RPMI7951 (cell line): ENCODE data around the gene ADSS2. TPM values are rescaled to one million over a fixed set of nuclear protein-coding genes. Genes with fewer than 3 reads are reported as not detected.
A peak's percentile ranks its signal among the peaks of the same experiment; 100 is the strongest.
"Not testable (repeated sequence)": the region's sequence is repeated elsewhere in the genome, so short reads cannot be mapped to it uniquely, and the experiment has no call there.

ENCODE experiments used
- DNase-seq: peaks from one replicate; pipeline ENCODE4 v3.0.0-alpha.2; 2012; ENCODE audit warnings: low read depth
- total RNA-seq: library from RNA; depleted of rRNA; stranded (reverse); fragments of >200 nt; shearing (Covaris generic); gene quantifications from 2 replicates; pipeline ENCODE4 v1.2.3, GENCODE V29; 2014; rRNA removed

Gene ADSS2
- 40.3 and 40.6 TPM in 2 replicates for total RNA-seq

GRCh38 chr1:244451539-244451950 lies at the start of gene ADSS2:
Gene ADSS2, minus strand, starts transcription at chr1:244451909. Its CDS starts 92 bp downstream, at chr1:244451817.
- DNase-seq = no peak

DNA sequence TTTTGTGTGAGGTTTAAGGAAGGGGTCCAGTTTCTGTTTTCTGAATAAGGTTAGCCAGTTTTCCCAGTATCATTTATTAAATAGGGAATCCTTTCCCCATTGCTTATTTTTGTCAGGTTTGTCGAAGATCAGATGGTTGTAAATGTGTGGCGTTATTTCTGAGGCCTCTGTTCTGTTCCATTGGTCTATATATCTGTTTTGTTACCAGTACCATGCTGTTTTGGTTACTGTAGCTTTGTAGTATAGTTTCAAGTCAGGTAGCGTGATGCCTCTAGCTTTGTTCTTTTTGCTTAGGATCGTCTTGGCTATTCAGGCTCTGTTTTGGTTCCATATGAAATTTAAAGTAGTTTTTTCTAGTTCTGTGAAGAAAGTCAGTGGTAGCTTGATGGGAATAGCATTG lies 48.8 kb upstream of the ADSS2 start:
- not testable (repeated sequence) for DNase-seq

DNA sequence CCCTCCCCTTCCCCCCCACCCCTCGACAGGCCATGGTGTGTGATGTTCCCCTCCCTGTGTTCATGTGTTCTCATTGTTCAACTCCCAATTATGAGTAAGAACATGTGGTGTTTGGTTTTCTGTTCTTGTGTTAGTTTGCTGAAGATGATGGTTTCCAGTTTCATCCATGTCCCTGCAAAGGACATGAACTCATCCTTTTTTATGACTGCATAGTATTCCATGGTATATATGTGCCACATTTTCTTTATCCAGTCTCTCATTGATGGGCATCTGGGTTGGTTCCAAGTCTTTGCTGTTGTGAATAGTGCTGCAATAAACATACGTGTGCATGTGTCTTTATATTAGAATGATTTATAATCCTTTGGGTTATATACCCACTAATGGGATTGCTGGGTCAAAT lies 47.8 kb upstream of the ADSS2 start:
- DNase-seq = not testable (repeated sequence)

GRCh38 chr1:244497805-244498204 lies 46.1 kb upstream of the ADSS2 start:
- DNase-seq = no peak

DNA sequence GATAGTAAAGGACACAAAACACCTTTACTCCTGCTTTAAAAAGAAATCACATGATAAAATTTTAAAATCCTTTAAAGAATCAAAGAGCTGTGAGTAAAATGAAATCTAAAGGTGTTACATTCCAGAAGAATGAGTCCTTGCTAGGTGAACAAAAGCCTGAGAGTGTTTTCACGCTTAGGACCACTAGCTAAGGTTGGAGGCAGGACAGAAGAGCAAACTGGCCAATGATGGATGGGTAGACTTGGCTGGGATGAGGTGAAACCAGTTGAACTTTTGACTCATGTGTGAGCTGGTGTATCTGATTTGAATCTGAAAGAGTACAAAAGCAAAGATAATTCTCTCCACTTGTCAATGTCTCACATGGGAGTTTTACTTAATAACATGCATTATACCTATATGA lies 44.5 kb upstream of the ADSS2 start:
- DNase-seq = no peak

DNA sequence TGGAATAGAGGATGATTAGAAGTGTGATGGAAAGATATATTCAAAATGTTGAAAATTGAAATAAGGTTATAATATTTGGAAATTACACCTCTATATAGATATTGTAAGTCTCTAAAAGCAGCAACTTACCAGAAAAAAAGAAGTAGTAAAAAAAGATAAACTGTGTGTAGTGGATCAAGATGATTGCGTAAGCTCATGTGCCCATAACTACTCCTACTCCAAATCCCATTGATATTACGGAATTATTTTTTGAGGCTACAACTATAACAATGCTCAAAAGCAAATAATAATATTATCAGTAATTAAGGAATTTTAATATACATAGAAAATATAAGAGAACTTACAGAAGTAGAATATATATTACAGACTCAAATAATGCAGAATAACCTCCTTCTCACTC lies 42.9 kb upstream of the ADSS2 start:
- no peak for DNase-seq

- not testable (repeated sequence) for DNase-seq
Measured at GRCh38 chr1:244484971-244485370, 33.3 kb upstream of the ADSS2 start.

- no peak for DNase-seq
Measured at GRCh38 chr1:244473059-244473605, 21.4 kb upstream of the ADSS2 start.

DNA sequence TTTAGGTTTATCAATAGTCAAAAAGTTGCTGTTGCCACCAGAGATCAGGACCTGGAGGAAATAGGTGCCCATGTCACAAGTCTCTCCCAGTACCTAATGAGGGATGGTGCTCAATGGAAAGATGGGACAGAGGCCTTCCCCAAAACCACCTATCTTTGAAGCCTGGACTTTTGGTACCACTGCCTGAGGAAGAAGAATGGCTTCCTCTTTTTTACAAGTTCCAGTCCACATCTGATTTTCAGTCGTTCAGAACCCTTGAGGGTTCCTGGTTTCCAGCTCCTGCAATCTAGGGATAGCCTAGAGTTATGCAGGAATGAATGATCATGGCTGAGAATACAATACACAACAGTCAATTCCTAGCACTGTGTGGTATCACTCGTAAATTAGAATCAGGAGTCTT lies 15.0 kb upstream of the ADSS2 start:
- no peak for DNase-seq

DNA sequence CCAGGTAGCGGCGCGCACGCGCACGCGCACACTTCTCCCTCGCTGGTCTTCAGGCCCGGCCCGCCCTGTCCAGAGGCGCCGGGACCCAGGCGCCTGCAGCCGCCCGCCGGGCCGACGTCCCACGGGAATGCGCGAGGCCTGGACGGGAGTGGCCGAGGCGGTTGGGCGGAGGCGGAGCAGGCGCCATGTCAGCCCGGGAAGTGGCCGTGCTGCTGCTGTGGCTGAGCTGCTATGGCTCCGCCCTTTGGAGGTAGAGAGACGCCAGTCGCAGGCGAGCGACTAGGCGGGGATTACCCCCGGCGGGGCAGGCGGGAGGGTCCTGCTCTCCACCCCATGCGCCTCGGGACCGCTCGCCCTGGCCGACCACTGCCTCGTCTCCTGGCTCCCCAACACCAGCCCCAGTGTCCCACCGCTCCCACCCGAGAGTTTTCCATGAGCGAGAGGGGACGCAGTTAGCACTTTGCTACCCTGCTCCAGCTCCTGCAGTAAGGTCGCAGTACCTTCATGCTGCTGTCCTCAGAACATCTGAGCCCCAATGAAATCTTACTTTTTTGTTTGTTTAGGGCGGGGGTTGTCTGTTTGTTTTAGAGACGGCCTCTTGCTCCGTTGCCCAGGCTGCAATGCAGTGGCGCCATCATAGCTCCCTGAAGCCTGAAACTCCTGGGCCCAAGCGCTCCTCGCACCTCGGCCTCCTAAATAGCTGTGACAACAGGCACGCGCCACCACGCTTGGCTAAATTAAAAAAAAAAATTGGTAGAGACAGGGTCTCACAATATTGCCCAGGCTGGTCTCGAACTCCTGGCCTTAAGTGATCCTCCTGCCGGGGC lies 9.7 kb upstream of the ADSS2 start, which contains the start of gene CATSPERE:
Gene CATSPERE, plus strand, starts transcription at position 29 of the 827 bp plus-strand sequence. Its CDS starts 157 bp downstream, at position 186.
- peak; percentile 86 for DNase-seq

- DNase-seq = peak; percentile 37
Measured at GRCh38 chr1:244460197-244460596, 8.5 kb upstream of the ADSS2 start.

GRCh38 chr1:244458781-244459180 lies 7.1 kb upstream of the ADSS2 start:
- no peak for DNase-seq

DNA sequence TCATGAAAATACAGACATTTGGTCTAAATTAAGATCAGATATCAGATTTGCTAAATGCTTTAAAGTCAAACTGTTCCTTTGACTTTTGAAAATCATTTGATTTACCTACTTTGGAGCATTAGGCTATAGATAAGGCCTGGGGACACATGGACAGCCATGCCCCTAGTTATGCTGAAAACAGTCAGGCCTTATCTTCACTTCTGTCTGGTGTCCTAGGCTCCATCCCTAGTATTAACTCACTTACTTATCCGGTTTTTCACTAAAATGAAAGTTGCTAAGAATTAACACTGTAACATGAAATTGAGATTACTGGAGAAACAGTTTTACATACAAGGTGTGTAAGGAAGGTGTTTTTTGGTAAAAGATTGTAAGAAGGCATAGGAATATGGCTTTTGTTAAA lies 4.9 kb upstream of the ADSS2 start:
- no peak for DNase-seq

DNA sequence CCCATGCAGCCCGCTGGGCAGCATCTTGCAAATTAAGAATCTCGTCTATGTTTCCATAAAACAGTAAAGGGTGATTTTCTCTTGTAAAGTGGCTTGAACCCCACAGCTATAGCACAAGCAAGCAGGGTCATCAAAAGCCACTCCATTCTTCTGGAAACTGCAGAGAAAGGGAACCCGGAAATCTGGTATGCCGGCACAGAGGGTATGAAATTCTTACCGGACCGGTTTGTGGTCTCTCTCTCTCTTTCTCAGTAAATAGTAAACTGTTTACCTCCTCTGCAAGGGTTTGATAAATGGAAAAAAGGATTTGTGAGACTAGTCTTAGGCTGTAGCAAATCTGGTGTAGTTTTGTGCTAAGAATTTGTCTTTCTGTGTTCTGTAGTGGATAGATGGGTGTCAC lies 2.7 kb upstream of the ADSS2 start:
- DNase-seq = no peak

DNA sequence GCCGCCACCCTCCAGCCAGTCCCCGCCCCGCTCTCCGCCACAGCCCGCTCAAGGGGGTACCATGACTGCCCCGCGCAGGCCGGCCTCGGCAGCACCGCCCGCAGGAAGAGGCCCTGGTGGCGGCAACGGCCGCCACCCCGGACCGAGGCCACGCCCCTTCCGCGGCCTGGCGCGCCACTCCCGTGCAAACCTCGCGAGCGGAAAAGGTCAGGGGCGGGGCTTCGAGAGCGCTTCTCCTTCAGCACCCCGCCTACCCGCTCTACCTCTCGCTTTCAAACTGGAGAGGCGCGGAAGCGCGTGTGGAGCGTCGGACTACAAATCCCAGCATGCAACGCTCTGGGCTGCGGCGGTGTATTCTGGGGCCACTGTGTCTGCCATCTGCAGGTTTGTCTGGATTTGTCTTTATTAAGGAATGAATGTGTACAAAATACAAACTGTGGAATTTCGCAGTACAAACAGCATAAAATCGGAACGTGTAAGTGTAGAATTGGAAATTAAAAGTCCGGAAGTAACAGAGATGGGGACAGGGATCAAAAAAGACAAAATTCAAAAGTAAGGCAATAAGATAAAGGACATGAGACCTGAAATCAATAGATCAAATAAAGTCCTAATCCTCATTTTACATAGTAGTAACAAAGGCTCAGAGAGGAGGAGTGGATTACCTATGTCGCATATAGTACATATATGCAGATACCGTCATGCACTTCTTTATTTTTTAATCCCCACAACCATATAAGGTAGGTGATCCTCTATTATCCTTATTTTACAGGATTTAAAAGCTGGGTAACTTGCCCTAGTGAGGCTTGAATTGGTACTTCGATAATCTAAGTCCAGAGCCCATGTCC lies 464 bp upstream of the ADSS2 start:
- DNase-seq = peak; percentile 98

- DNase-seq = peak; percentile 65
Measured at GRCh38 chr1:244450597-244451538, 841 bp downstream of the ADSS2 start.

DNA sequence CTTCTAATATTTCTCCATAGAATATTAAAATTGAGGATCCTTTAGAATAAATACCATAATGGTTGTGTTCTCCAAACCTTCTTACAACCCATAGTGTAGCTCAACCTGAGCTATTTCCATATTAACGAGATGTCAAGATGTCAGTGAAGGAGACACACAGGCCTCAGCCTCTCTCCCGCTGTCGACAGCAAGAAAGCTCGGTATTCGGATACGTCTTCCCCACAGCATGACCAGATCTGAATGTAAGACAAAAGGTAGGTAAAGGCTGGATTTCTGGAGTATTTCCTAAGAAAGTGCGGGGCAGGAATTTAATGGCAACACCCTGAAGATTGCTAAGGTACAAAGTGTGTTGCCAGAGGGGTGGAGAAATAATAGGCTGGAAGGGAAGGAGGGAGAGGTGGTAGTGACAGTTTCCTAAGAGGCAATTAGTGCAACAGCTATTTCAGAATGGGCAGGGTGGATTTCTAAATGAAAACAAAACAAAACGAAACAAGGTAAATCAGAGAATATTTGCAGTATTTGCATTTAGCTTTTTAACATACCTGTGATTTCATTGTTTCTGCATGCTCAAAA lies 1.7 kb downstream of the ADSS2 start:
- DNase-seq = no peak

- no peak for DNase-seq
Measured at GRCh38 chr1:244448279-244449036, 3.3 kb downstream of the ADSS2 start.

DNA sequence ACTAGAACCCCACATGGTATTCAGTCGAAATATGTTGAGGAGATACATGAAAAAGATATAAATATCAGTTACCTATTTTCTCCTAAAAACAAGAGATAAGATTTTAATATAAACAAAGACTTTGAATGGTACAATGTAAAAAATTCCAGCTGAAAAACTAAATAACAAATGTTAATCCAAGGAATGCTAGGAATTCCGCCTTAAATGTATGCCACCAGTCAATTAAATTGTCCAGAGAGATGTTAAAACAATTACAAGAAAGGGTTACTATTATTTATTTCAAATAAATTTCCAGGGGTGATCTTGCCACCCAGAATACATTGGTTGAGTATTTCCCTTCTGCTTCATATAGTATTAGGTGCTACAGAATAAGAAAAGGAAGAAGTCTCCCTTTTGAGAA lies 4.2 kb downstream of the ADSS2 start:
- no peak for DNase-seq

- no peak for DNase-seq
Measured at GRCh38 chr1:244447024-244447423, 4.7 kb downstream of the ADSS2 start.
